Measurements from ENCODE around the gene PDCD7.

- TF ChIP-seq POLR2A (IDR thresholded peaks at IDR 0.05) (no peak), CTCF (IDR thresholded peaks at IDR 0.05) (no peak), POLR2AphosphoS5 (IDR thresholded peaks at IDR 0.05) (no peak), EP300 (IDR thresholded peaks at IDR 0.05; ENCODE audit: low read depth) (no peak)
Observed at GRCh38 chr15:65072617-65073016, 61.0 kb downstream of the PDCD7 start.

Data from transverse colon (tissue), 4 donors.